NCI-H2081 (cell line): Measurements from ENCODE around the gene TNFRSF1B.

Experiments
- DNase-seq, 2 experiments: peaks; one replicate each; lab custom pipeline; 2025; lab: John Stamatoyannopoulos, UW

TNFRSF1B gene

GRCh38 chr1:12166834-12167492 lies at the start of gene TNFRSF1B:
TNFRSF1B (plus strand) TSS chr1:12166991; CDS start chr1:12167092, 101 bp downstream.
- DNase-seq: no peak

- DNase-seq: no peak
These were observed 45.4 kb upstream of the TNFRSF1B start for GRCh38 chr1:12121212-12122003.

- DNase-seq: no peak
These were observed 43.6 kb upstream of the TNFRSF1B start for GRCh38 chr1:12123172-12123571.

- peak; percentile 25 to 31 for DNase-seq
These were observed 41.9 kb upstream of the TNFRSF1B start for GRCh38 chr1:12124693-12125421.

- no peak for DNase-seq
These were observed 41.1 kb upstream of the TNFRSF1B start for GRCh38 chr1:12125422-12126355.

- DNase-seq: no peak
These were observed 40.0 kb upstream of the TNFRSF1B start for GRCh38 chr1:12126781-12127180.

- no peak for DNase-seq
These were observed 39.5 kb upstream of the TNFRSF1B start for GRCh38 chr1:12127206-12127810.

- no peak for DNase-seq
These were observed 38.7 kb upstream of the TNFRSF1B start for GRCh38 chr1:12128120-12128519.

GRCh38 chr1:12129624-12130023 lies 37.2 kb upstream of the TNFRSF1B start:
- DNase-seq: no peak

GRCh38 chr1:12130466-12131130 lies 36.2 kb upstream of the TNFRSF1B start:
- no peak for DNase-seq

GRCh38 chr1:12132078-12132477 lies 34.7 kb upstream of the TNFRSF1B start:
- no peak for DNase-seq

GRCh38 chr1:12134716-12135115 lies 32.1 kb upstream of the TNFRSF1B start:
- no peak for DNase-seq

- no peak for DNase-seq
These were observed 31.2 kb upstream of the TNFRSF1B start for GRCh38 chr1:12135612-12136011.

- no peak for DNase-seq
These were observed 29.7 kb upstream of the TNFRSF1B start for GRCh38 chr1:12136916-12137610.

GRCh38 chr1:12138196-12139168 lies 28.3 kb upstream of the TNFRSF1B start:
- DNase-seq: no peak

GRCh38 chr1:12140016-12140415 lies 26.8 kb upstream of the TNFRSF1B start:
- no peak for DNase-seq

- no peak for DNase-seq
These were observed 26.2 kb upstream of the TNFRSF1B start for GRCh38 chr1:12140515-12141162.

GRCh38 chr1:12141163-12141850 lies 25.5 kb upstream of the TNFRSF1B start:
- no peak for DNase-seq
